H9 (cell line): ENCODE measurements around the gene CLIP4. TPM values are rescaled to one million over a fixed set of nuclear protein-coding genes. Genes with fewer than 3 reads are reported as not detected.
A peak's percentile ranks its signal among the peaks of the same experiment; 100 is the strongest.

ENCODE experiments used
- DNase-seq: peaks from one replicate; pipeline ENCODE4 v3.0.0-alpha.2; 2017
- H2AFZ ChIP-seq: one replicate; pipeline ENCODE4 v1.6.1; 2013; ENCODE audit warnings: mild to moderate bottlenecking, low read length, control low read depth, moderate library complexity
- H2AK5ac ChIP-seq: 2 replicates; pipeline ENCODE4 v1.6.1; 2013; ENCODE audit warnings: low read length, control low read depth, mixed read lengths; ENCODE audit not compliant: insufficient read length
- H2BK120ac ChIP-seq: one replicate; pipeline ENCODE4 v1.6.1; 2013; ENCODE audit warnings: low read depth, mild to moderate bottlenecking, low read length, control low read depth, inconsistent platforms; ENCODE audit not compliant: poor library complexity, severe bottlenecking
- H2BK12ac ChIP-seq: 2 replicates; pipeline ENCODE4 v1.6.1; 2013; ENCODE audit warnings: low read length, control low read depth, mixed read lengths, low read depth; ENCODE audit not compliant: insufficient read length
- H2BK15ac ChIP-seq: 2 replicates; pipeline ENCODE4 v1.6.1; 2013; ENCODE audit warnings: low read depth, low read length, control low read depth
- H2BK20ac ChIP-seq: one replicate; pipeline ENCODE4 v1.6.1; 2013; ENCODE audit warnings: low read depth, mild to moderate bottlenecking, low read length, control low read depth, inconsistent platforms; ENCODE audit not compliant: poor library complexity, severe bottlenecking
- H2BK5ac ChIP-seq: 2 replicates; pipeline ENCODE4 v1.6.1; 2013; ENCODE audit warnings: low read length, control low read depth, mixed read lengths; ENCODE audit not compliant: insufficient read length
- H3K14ac ChIP-seq: 2 replicates; pipeline ENCODE4 v1.6.1; 2013; ENCODE audit warnings: low read length, control low read depth; ENCODE audit not compliant: insufficient read depth
- H3K18ac ChIP-seq: 2 replicates; pipeline ENCODE4 v1.6.1; 2013; ENCODE audit warnings: low read depth, mild to moderate bottlenecking, mixed read lengths, low read length, control low read depth; ENCODE audit not compliant: insufficient read length
- H3K23ac ChIP-seq: 2 replicates; pipeline ENCODE4 v1.6.1; 2013; ENCODE audit warnings: low read length, control low read depth, mixed read lengths, low read depth; ENCODE audit not compliant: insufficient read length
- H3K23me2 ChIP-seq: 2 replicates; pipeline ENCODE4 v1.6.1; 2013; ENCODE audit warnings: low read depth, mild to moderate bottlenecking, mixed read lengths, low read length, control low read depth; ENCODE audit not compliant: insufficient read length, poor library complexity, severe bottlenecking
- H3K27ac ChIP-seq: 2 replicates; pipeline ENCODE4 v1.5.1; 2013; ENCODE audit warnings: low read length, control low read depth, mixed read lengths, low read depth; ENCODE audit not compliant: insufficient read length
- H3K27me3 ChIP-seq: 2 replicates; pipeline ENCODE4 v1.6.1; 2013; ENCODE audit warnings: low read length, control low read depth, inconsistent platforms; ENCODE audit not compliant: insufficient read depth
- H3K4ac ChIP-seq: 2 replicates; pipeline ENCODE4 v1.6.1; 2013; ENCODE audit warnings: low read depth, mild to moderate bottlenecking, control low read depth, inconsistent platforms, low read length, moderate library complexity
- H3K4me1 ChIP-seq: 2 replicates; pipeline ENCODE4 v1.6.1; 2013; ENCODE audit warnings: low read length, control low read depth, inconsistent platforms; ENCODE audit not compliant: insufficient read depth
- H3K4me2 ChIP-seq: 2 replicates; pipeline ENCODE4 v1.6.1; 2013; ENCODE audit warnings: low read length, control low read depth, mixed read lengths; ENCODE audit not compliant: insufficient read length, insufficient read depth
- H3K56ac ChIP-seq: 2 replicates; pipeline ENCODE4 v1.6.1; 2013; ENCODE audit warnings: low read depth, mild to moderate bottlenecking, mixed read lengths, low read length, control low read depth; ENCODE audit not compliant: insufficient read length
- H3K79me1 ChIP-seq: 2 replicates; pipeline ENCODE4 v1.6.1; 2013; ENCODE audit warnings: low read depth, mild to moderate bottlenecking, moderate library complexity, low read length, control low read depth, inconsistent platforms; ENCODE audit not compliant: insufficient read depth, poor library complexity, severe bottlenecking
- H3K79me2 ChIP-seq: 2 replicates; pipeline ENCODE4 v1.6.1; 2013; ENCODE audit warnings: low read length, control low read depth, inconsistent platforms; ENCODE audit not compliant: insufficient read depth
- H3K9ac ChIP-seq: 2 replicates; pipeline ENCODE4 v1.6.1; 2013; ENCODE audit warnings: low read length, control low read depth, mixed read lengths; ENCODE audit not compliant: insufficient read length; ENCODE audit errors: extremely low read depth
- H3K9me3 ChIP-seq: one replicate; pipeline ENCODE4 v1.6.1; 2013; ENCODE audit warnings: low read depth, low read length, inconsistent platforms; ENCODE audit not compliant: control insufficient read depth
- H3T11ph ChIP-seq: one replicate; pipeline ENCODE4 v1.6.1; 2013; ENCODE audit warnings: mild to moderate bottlenecking, low read length, control low read depth, inconsistent platforms
- H4K20me1 ChIP-seq: one replicate; pipeline ENCODE4 v1.6.1; 2013; ENCODE audit not compliant: control insufficient read depth, insufficient read length, insufficient read depth
- H4K5ac ChIP-seq: 2 replicates; pipeline ENCODE4 v1.6.1; 2013; ENCODE audit warnings: low read depth, mild to moderate bottlenecking, mixed read lengths, low read length, control low read depth; ENCODE audit not compliant: insufficient read length
- H4K8ac ChIP-seq: replicated peaks from 2 replicates; pipeline ENCODE4 v1.6.1; 2013; ENCODE audit warnings: low read length, control low read depth, mixed read lengths, low read depth; ENCODE audit not compliant: insufficient read length
- H4K91ac ChIP-seq: 2 replicates; pipeline ENCODE4 v1.6.1; 2013; ENCODE audit warnings: low read depth, mild to moderate bottlenecking, moderate library complexity, mixed read lengths, low read length, control low read depth; ENCODE audit not compliant: insufficient read length
- H3K27ac Mint-ChIP-seq, 3 experiments: 2 replicates in 2 of 3; 3 replicates in 1 of 3; pipeline ENCODE4 v1.8.0; 2020 to 2021; ENCODE audit warnings: mixed read lengths in 3 of 3, mild to moderate bottlenecking in 1 of 3, moderate library complexity in 1 of 3
- H3K27me3 Mint-ChIP-seq: 2 replicates; pipeline ENCODE4 v1.8.0; 2021; ENCODE audit warnings: low read depth, mild to moderate bottlenecking, moderate library complexity, mixed read lengths
- H3K36me3 Mint-ChIP-seq, 3 experiments: 2 replicates in 2 of 3; 3 replicates in 1 of 3; pipeline ENCODE4 v1.8.0; 2020 to 2021; ENCODE audit warnings: low read depth in 3 of 3, mixed read lengths in 3 of 3; ENCODE audit not compliant: insufficient read depth in 1 of 3
- H3K4me1 Mint-ChIP-seq, 2 experiments: 2 replicates each; pipeline ENCODE4 v1.8.0; 2020; ENCODE audit warnings: mixed read lengths in 2 of 2
- H3K4me3 Mint-ChIP-seq, 2 experiments: 2 replicates in 1 of 2; 3 replicates in 1 of 2; pipeline ENCODE4 v1.8.0; 2020 to 2021; ENCODE audit warnings: mild to moderate bottlenecking in 2 of 2, mixed read lengths in 2 of 2, moderate library complexity in 1 of 2
- H3K9me3 Mint-ChIP-seq, 2 experiments: 2 replicates in 1 of 2; 3 replicates in 1 of 2; pipeline ENCODE4 v1.8.0; 2020; ENCODE audit warnings: mild to moderate bottlenecking in 2 of 2, mixed read lengths in 2 of 2, moderate library complexity in 1 of 2
- CTCF ChIP-seq: fragments of 200-600 bp; sonication (generic); conservative IDR thresholded peaks from 3 replicates; pipeline ENCODE4 v1.8.0; 2021; ENCODE audit warnings: antibody characterized with exemption, mild to moderate bottlenecking
- WGBS: extraction: QIAGEN DNeasy Blood & Tissue Kit; methylation state at CpG from one replicate; pipeline ENCODE4 v1.1.7; 2013; ENCODE audit warnings: missing lambda C conversion rate, low lambda C conversion rate, mixed read lengths; ENCODE audit not compliant: insufficient read length; ENCODE audit errors: extremely low coverage; 5-methylcytosine and 5-hydroxymethylcytosine counted together
- total RNA-seq: library from RNA; stranded (reverse); gene quantifications from 2 replicates; pipeline ENCODE4 v1.2.1, GENCODE V29; 2021

Gene CLIP4
- total RNA-seq, 1 experiment from 2014 or later = 0.66 TPM

- Histone ChIP-seq H3K14ac (no peak overlapping the region), H3K27me3 (no peaks in the 10 kb centered on the region), H3K79me1 (no peaks in the 10 kb centered on the region), H2BK120ac (no peak overlapping the region), H2BK12ac (no peak overlapping the region), H2BK5ac (no peak overlapping the region), H3K23me2 (peaks cover 4% of the 10 kb centered on the region), H3K4ac (no peak overlapping the region), H3T11ph (no peak overlapping the region), H3K9ac (no peak overlapping the region), H2BK20ac (no peak overlapping the region), H2BK15ac (no peak overlapping the region), H2AK5ac (no peak overlapping the region), H4K20me1 (no peaks in the 10 kb centered on the region), H3K56ac (no peak overlapping the region), H4K5ac (no peak overlapping the region), H4K91ac (no peak overlapping the region), H3K23ac (no peak overlapping the region), H3K9me3 (no peaks in the 10 kb centered on the region), H3K79me2 (no peaks in the 10 kb centered on the region), H3K18ac (no peak overlapping the region), H2AFZ (no peak overlapping the region), H3K27ac (no peak overlapping the region), H3K4me1 (no peaks in the 10 kb centered on the region), H4K8ac (no peak overlapping the region), H3K4me2 (no peak overlapping the region)
- Mint-ChIP-seq H3K36me3 (no peaks in the 10 kb centered on the region), H3K27me3 (peaks cover 9% of the 10 kb centered on the region), H3K4me1 (peaks cover 0 to 2% of the 10 kb centered on the region in 2 experiments; a peak in 3 of 4 replicates), H3K27ac (no peak overlapping the region), H3K9me3 (no peaks in the 10 kb centered on the region; a peak in 1 of 5 replicates), H3K4me3 (no peak overlapping the region)
- peak; percentile 75 for DNase-seq
- WGBS = no CpG with 5 or more reads among the region's 7 CpGs
- peak; percentile 83 for TF ChIP-seq CTCF
These were observed 123.3 kb downstream of the CLIP4 start for GRCh38 chr2:29238497-29238896.

Other genes starting within 250 kb of the CLIP4 start
- gene TRMT61B, start 245.1 kb upstream of the CLIP4 start, total RNA-seq = 20.7 and 21.0 TPM in 2 replicates
- 154 and 186 TPM in 2 replicates for gene WDR43, start 220.7 kb upstream of the CLIP4 start, total RNA-seq
- gene TOGARAM2, start 134.1 kb upstream of the CLIP4 start, total RNA-seq = 0.18 and 0.83 TPM in 2 replicates
- not detected in 2 replicates for gene PCARE, start 40.9 kb upstream of the CLIP4 start, total RNA-seq